Testis (tissue), 3 donors: Measurements from ENCODE around the gene POLR2A. TPM values are rescaled to one million over a fixed set of nuclear protein-coding genes. Genes with fewer than 3 reads are reported as not detected.

Source experiments
- DNase-seq: peaks from one replicate; pipeline ENCODE4 v3.0.0-alpha.2; 2019
- H3K27ac ChIP-seq, 2 donors: fragments of 200-600 bp; sonication (generic); one replicate each; pipeline ENCODE4 v1.5.1; 2019
- H3K27me3 ChIP-seq: fragments of 200-600 bp; sonication (generic); one replicate; pipeline ENCODE4 v1.5.1; 2019
- H3K36me3 ChIP-seq: fragments of 200-600 bp; sonication (generic); one replicate; pipeline ENCODE4 v1.5.1; 2017; ENCODE audit warnings: low read depth; ENCODE audit errors: missing control alignments
- H3K4me1 ChIP-seq: fragments of 200-600 bp; sonication (generic); one replicate; pipeline ENCODE4 v1.5.1; 2019
- H3K4me3 ChIP-seq, 2 donors: fragments of 200-600 bp; sonication (generic); one replicate each; pipeline ENCODE4 v1.5.1; 2017 to 2019
- H3K9me3 ChIP-seq: fragments of 200-600 bp; sonication (generic); one replicate; pipeline ENCODE4 v1.5.1; 2017
- POLR2A ChIP-seq: fragments of 450-650 bp; IDR thresholded peaks from one replicate; pipeline ENCODE4 v1.6.1; 2017; ENCODE audit warnings: antibody characterized with exemption, mild to moderate bottlenecking, moderate library complexity
- WGBS, 2 donors: methylation state at CpG; one replicate each; pipeline ENCODE4 v1.1.5; 2018; 5-methylcytosine and 5-hydroxymethylcytosine counted together
- intact Hi-C: fragments of 100-400 bp; cut with DNase I; formaldehyde crosslinking; loops from one replicate; pipeline ENCODE4 v1.15.1; 2023; ENCODE audit warnings: low total_unique reads
- polyA plus RNA-seq: library from polyadenylated mRNA; stranded (reverse); fragments of 350-450 nt; fragmentation: Illumina TruSeq; extraction: RNeasy Lipid Tissue Mini Kit (QIAGEN cat#74804); gene quantifications from one replicate; pipeline ENCODE4 v1.2.3, GENCODE V29; 2014; ENCODE audit warnings: low read depth, low replicate concordance; ENCODE audit not compliant: insufficient read depth
- total RNA-seq, 2 donors: library from RNA; depleted of rRNA; stranded (reverse); fragments of >200 nt; gene quantifications; one replicate each; pipeline ENCODE4 v1.2.3, GENCODE V29; 2016
- TF ChIP-seq, protein P1 (sequence below), 3 experiments: fragments of 450-650 bp in 2 of 3; fragments of 200-600 bp in 1 of 3; sonication (generic) in 1 of 3; IDR thresholded peaks; one replicate each; pipeline ENCODE4 v1.5.1; 2016 to 2019; ENCODE audit warnings: antibody characterized with exemption in 3 of 3, mild to moderate bottlenecking in 2 of 3, moderate library complexity in 1 of 3

The POLR2A gene
- total and polyA plus RNA-seq, 3 donors from 2014 or later: 175 to 391 (median 359) TPM

- Histone ChIP-seq H3K9me3 (no peaks in the 10 kb centered on the region), H3K27me3 (no peaks in the 10 kb centered on the region), H3K4me3 (no peak overlapping the region), H3K4me1 (peaks cover 28% of the 10 kb centered on the region), H3K36me3 (no peaks in the 10 kb centered on the region), H3K27ac (no peak overlapping the region)
- peak; percentile 67 for DNase-seq
- no peak for TF ChIP-seq POLR2A
- 8 to 14% methylated on average over 6 to 12 of the region's 12 CpGs for WGBS, 2 donors
- intact Hi-C loops: no loop called here
These were observed 43.4 kb upstream of the POLR2A start for GRCh38 chr17:7440834-7441195.

GRCh38 chr17:7441266-7441665, 42.9 kb upstream of the POLR2A start:
- peaks cover 28% of the 10 kb centered on the region for H3K4me1 ChIP-seq
- no peak overlapping the region for H3K27ac ChIP-seq
- no peaks in the 10 kb centered on the region for H3K9me3 ChIP-seq
- no peaks in the 10 kb centered on the region for H3K27me3 ChIP-seq
- H3K4me3 ChIP-seq: no peak overlapping the region
- WGBS, 2 donors: 52 to 74% methylated on average over 7 of the region's 7 CpGs
- no peaks in the 10 kb centered on the region for H3K36me3 ChIP-seq
- intact Hi-C loops: no loop called here
- DNase-seq: no peak
- no peak for TF ChIP-seq POLR2A
- TF ChIP-seq, protein P1, sequence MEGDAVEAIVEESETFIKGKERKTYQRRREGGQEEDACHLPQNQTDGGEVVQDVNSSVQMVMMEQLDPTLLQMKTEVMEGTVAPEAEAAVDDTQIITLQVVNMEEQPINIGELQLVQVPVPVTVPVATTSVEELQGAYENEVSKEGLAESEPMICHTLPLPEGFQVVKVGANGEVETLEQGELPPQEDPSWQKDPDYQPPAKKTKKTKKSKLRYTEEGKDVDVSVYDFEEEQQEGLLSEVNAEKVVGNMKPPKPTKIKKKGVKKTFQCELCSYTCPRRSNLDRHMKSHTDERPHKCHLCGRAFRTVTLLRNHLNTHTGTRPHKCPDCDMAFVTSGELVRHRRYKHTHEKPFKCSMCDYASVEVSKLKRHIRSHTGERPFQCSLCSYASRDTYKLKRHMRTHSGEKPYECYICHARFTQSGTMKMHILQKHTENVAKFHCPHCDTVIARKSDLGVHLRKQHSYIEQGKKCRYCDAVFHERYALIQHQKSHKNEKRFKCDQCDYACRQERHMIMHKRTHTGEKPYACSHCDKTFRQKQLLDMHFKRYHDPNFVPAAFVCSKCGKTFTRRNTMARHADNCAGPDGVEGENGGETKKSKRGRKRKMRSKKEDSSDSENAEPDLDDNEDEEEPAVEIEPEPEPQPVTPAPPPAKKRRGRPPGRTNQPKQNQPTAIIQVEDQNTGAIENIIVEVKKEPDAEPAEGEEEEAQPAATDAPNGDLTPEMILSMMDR (IDR thresholded peaks at IDR 0.05): no peak

DNA sequence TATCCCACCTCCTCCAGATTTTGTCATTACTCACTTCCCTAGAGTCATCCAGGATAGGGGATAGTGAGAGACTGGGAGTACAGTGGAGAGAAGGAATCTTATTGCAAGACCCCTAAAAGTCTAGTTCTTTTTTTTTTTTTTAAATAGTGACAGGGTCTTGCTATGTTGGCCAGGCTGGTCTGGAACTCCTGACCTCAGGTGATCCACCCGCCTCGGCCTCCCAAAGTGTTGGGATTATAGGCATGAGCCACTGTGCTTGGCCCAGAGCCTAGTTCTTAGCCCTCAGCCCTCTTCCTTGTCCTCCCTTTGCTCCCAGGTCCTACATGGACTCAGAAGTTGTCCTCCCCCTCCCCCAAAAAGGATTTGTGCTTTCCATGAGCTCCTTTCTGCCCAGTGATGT, 42.0 kb upstream of the POLR2A start:
- no peaks in the 10 kb centered on the region for H3K9me3 ChIP-seq
- no peak overlapping the region for H3K27ac ChIP-seq
- TF ChIP-seq, protein P1 (IDR thresholded peaks at IDR 0.05): no peak
- no peak for TF ChIP-seq POLR2A
- no peaks in the 10 kb centered on the region for H3K36me3 ChIP-seq
- no peak overlapping the region for H3K4me3 ChIP-seq
- intact Hi-C loops: no loop called here
- WGBS, 2 donors: 92 to 100% methylated on average over 2 of the region's 2 CpGs
- no peaks in the 10 kb centered on the region for H3K27me3 ChIP-seq
- DNase-seq: no peak
- peaks cover 28% of the 10 kb centered on the region for H3K4me1 ChIP-seq

GRCh38 chr17:7443499-7444485, 40.4 kb upstream of the POLR2A start:
- no peaks in the 10 kb centered on the region for H3K27me3 ChIP-seq
- intact Hi-C loops: no loop called here

More at GRCh38 chr17:7443499-7444485, 40.4 kb upstream of the POLR2A start:
- DNase-seq: no peak
- Histone ChIP-seq H3K4me3 (no peak overlapping the region), H3K36me3 (no peaks in the 10 kb centered on the region), H3K4me1 (peaks cover 22% of the 10 kb centered on the region), H3K9me3 (no peaks in the 10 kb centered on the region), H3K27ac (no peak overlapping the region)
- 79 to 81% methylated on average over 7 of the region's 7 CpGs for WGBS, 2 donors
- TF ChIP-seq, protein P1 (IDR thresholded peaks at IDR 0.05): no peak
- TF ChIP-seq POLR2A: no peak
